ENCODE measurements around the gene WBP4. TPM values are rescaled to one million over a fixed set of nuclear protein-coding genes. Genes with fewer than 3 reads are reported as not detected.

Gene WBP4
- total and polyA plus RNA-seq, 4 donors: 3.9 to 6.8 (median 5.5) TPM

GRCh38 chr13:41054212-41054877 lies 7.0 kb upstream of the WBP4 start:
- Histone ChIP-seq H3K4me1 (ENCODE audit: control insufficient read depth in 4 of 4, insufficient read depth in 4 of 4, low read length in 3 of 4) (peaks cover 10 to 65% (median 46%) of the 10 kb centered on the region in 4 donors), H3K9me3 (ENCODE audit: control insufficient read depth in 4 of 4, low read length in 3 of 4) (no peaks in the 10 kb centered on the region), H3K27ac (ENCODE audit: low read depth in 1 of 2, low read length in 2 of 2) (peak overlapping the region; percentile 88 to 90), H3K4me3 (ENCODE audit: low read depth in 1 of 3, low read length in 3 of 3) (peak overlapping the region in 1 of 3 donors; percentile 13), H3K36me3 (ENCODE audit: control insufficient read depth in 4 of 4, insufficient read depth in 3 of 4, low read depth in 1 of 4, low read length in 3 of 4) (no peaks in the 10 kb centered on the region), H3K27me3 (ENCODE audit: control insufficient read depth in 4 of 4, insufficient read depth in 4 of 4, low read length in 3 of 4) (no peaks in the 10 kb centered on the region), H3K9ac (ENCODE audit: low read depth in 1 of 2, low read length in 2 of 2) (peak overlapping the region in 1 of 2 donors; percentile 34)
- no peak for DNase-seq (ENCODE audit: low spot score)
- WGBS: 35% methylated on average over 9 of the region's 9 CpGs
- TF ChIP-seq YY1 (IDR thresholded peaks at IDR 0.05) (peak; percentile 10), ZBTB33 (IDR thresholded peaks at IDR 0.05) (no peak), TAF1 (conservative IDR thresholded peaks at IDR 0.05) (no peak), EGR1 (IDR thresholded peaks at IDR 0.05; ENCODE audit: low read depth in 2 of 2) (no peak), RXRA (IDR thresholded peaks at IDR 0.05) (no peak), GABPA (IDR thresholded peaks at IDR 0.05 in 1 of 2, conservative IDR thresholded peaks at IDR 0.05 in 1 of 2) (no peak), RAD21 (IDR thresholded peaks at IDR 0.05) (peak; percentile 70 to 77), ATF3 (IDR thresholded peaks at IDR 0.05) (no peak), HNF4A (conservative IDR thresholded peaks at IDR 0.05) (no peak), JUND (IDR thresholded peaks at IDR 0.05) (no peak), CTCF (IDR thresholded peaks at IDR 0.05; ENCODE audit: low read depth, low read length, missing input control) (peak; percentile 47), FOXA2 (IDR thresholded peaks at IDR 0.05) (no peak)

- no peak for DNase-seq (ENCODE audit: low spot score)
- H3K9me3 ChIP-seq (ENCODE audit: control insufficient read depth in 4 of 4, low read length in 3 of 4): no peaks in the 10 kb centered on the region
- H3K36me3 ChIP-seq (ENCODE audit: control insufficient read depth in 4 of 4, insufficient read depth in 3 of 4, low read depth in 1 of 4, low read length in 3 of 4): no peaks in the 10 kb centered on the region
- TF ChIP-seq RAD21 (IDR thresholded peaks at IDR 0.05) (peak in 1 of 2 donors; percentile 30), JUND (IDR thresholded peaks at IDR 0.05) (no peak), GABPA (IDR thresholded peaks at IDR 0.05 in 1 of 2, conservative IDR thresholded peaks at IDR 0.05 in 1 of 2) (no peak), NR2F2 (IDR thresholded peaks at IDR 0.05) (no peak)
- no peaks in the 10 kb centered on the region for H3K27me3 ChIP-seq (ENCODE audit: control insufficient read depth in 4 of 4, insufficient read depth in 4 of 4, low read length in 3 of 4)
- peaks cover 10 to 66% (median 46%) of the 10 kb centered on the region in 4 donors for H3K4me1 ChIP-seq (ENCODE audit: control insufficient read depth in 4 of 4, insufficient read depth in 4 of 4, low read length in 3 of 4)
- no peak overlapping the region for H3K9ac ChIP-seq (ENCODE audit: low read depth in 1 of 2, low read length in 2 of 2)
- H3K27ac ChIP-seq (ENCODE audit: low read depth in 1 of 2, low read length in 2 of 2): peak overlapping the region; percentile 14 to 24
- 90% methylated on average over 5 of the region's 5 CpGs for WGBS
- no peak overlapping the region for H3K4me3 ChIP-seq (ENCODE audit: low read depth in 1 of 3, low read length in 3 of 3)
Observed at GRCh38 chr13:41054919-41055619, 6.2 kb upstream of the WBP4 start.
